CD4-positive, alpha-beta T cell treated with Interleukin-6 at 100 ng/mL for 8 hours (primary cell): ENCODE data around the gene PKN1.
"Not testable (repeated sequence)": the region's sequence is repeated elsewhere in the genome, so short reads cannot be mapped to it uniquely, and the experiment has no call there.

Experiments used
- DNase-seq: peaks from one replicate; pipeline ENCODE4 v3.0.0-alpha.2; 2020; ENCODE audit warnings: mixed read lengths, low spot score

PKN1 gene

DNA sequence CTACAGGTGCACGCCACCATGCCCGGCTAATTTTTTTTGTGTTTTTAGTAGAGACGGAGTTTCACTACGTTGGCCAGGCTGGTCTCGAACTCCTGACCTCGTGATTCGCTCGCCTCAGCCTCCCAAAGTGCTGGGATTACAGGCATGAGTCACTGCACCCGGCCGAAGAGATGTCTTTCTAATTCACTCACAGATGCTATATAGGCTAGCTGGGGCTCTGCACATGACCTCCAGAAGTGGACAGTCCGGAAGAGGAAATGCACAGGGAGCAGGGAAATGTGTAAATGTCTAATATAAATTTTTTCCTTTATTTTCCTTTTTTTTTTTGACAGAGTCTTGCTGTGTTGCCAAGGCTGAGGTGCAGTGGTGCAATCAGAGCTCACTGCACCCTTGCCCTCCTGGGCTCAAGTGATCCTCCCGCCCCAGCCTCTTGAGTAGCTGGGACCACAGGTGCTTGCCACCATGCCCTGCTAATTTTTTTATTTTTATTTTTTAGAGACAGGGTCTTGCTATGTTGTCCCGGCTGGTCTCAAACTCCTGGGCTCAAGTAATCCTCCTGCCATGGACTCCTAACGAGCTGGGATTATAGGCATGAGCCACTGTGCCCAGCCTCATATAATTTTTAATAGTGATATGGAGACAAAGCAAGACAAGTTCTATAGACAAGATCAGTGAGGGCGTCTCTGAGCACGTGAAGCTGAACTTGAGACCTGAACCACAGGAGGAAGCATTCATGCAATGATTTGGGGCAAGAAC, 54.4 kb downstream of the PKN1 start:
- no peak for DNase-seq

DNA sequence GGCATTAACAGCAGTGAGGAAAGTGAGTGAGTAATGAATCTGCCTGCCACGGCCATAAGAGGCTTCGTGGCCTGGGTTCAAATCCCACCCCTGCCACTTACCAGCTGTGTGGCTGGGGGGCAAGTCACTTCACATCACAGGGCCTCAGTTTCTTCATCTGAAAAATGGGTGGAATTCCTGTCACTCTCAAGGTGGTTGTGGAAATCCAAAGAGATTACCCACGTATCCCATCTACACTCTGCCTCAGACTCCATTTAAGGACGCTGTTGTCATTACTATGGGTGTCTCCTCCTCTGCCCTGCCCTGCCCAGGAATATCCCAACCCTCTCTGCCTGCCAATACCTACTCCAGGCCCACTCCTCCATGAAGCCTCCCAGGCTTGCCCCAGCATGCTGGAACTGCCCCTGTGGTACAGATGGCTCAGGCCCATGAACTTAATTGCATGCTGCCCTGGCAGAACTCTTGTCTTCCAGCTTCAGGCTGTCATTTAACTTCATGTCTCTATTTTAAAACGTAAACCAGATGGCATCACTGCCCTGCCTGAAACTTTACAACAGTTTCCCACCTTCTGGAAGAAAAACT, 59.7 kb downstream of the PKN1 start:
- DNase-seq = no peak

GRCh38 chr19:14494411-14494810, 61.3 kb downstream of the PKN1 start:
- no peak for DNase-seq

DNA sequence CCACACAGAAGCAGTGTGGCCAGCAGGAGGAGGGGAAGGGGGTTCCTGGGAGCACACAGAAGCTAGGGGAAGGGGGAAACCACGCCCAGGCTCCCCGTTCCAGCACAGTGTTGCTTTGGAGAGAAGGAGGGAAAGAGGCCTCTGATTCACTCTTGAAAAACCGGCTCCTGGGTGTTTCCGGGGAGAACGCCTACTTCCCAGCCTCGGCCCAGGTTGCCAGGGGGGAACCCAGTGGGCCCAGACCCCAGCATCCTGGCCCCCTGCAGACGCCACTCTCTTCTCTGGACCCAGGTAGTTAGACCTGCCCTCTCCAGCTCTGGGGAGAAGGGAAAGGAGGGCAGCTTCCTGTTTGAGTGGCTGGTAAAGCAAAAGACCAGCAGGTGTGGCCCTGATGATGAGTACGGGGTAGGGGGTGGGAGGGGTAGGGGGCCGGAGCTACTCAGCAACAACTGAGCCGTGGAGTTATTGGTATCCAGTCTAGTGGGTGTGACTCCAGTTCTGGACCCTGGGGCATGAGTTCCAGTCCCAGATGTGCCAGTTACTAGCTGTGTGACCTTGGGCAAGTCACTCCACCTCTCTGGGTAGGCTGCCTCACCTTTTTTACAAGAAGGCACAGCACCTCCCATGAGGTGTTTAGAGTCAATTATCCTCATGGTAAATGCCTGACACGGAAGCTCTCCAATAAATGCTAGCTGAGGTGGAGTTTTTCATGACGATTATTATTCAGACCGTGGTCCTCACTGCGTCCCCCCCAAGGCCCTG, 62.0 kb downstream of the PKN1 start:
- DNase-seq = no peak

DNA sequence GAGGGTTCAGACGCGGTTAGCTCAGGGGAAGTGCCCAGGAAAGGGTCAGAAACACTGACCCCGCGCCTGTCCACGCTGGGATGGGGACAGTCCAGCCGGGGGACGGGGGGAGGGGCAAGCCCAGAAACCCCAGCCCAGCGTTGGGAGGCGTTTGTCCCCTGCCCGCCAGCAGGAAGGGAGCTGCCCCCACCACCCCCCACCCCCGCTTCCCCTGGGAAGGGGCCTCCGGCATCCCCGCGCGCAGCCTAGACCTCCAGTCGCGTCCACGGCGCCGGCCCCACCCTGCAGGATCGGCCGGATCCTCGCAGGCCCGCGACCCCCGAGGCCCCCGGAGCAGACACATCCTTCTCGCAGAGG, 62.5 kb downstream of the PKN1 start:
- no peak for DNase-seq

GRCh38 chr19:14496029-14496833, 63.1 kb downstream of the PKN1 start, which contains the start of gene GIPC1:
GIPC1 (minus strand) TSS chr19:14496127; CDS start chr19:14482976, 13,151 bp downstream.
- peak; percentile 76 for DNase-seq

GRCh38 chr19:14496834-14497227, 63.7 kb downstream of the PKN1 start:
- no peak for DNase-seq

DNA sequence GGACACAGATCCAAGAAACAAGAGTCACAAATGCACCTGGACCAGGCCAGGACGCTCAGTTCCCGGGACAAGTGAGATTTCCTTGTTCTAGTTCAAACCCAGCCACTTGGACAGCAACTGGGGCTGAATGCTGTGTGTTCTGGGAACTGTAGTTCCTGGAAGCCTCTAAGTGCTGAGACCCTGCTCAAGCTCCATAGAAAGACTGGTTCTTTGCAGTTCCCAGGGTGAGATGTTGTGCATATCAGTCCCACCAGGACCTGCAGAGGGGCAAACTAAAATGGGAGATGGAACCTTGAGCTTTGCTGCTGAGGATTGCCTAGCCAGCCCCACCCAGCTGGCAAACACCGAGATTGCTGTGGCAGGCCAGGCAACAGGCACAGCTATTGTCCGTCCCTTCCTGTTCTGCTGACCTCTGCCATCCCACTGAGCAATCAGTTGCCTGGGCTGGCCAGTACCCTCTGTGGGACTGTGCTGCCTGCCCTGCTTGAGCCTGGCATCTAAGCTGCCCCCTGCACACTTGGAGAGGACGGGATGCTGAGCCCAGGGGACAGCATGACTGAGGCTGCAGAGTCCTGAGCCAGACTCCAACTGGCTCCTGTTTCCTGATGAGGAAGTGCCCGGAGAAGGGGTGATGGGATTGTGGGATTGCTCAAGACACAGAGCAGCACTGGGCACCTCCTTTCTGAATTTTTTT, 64.3 kb downstream of the PKN1 start:
- no peak for DNase-seq

DNA sequence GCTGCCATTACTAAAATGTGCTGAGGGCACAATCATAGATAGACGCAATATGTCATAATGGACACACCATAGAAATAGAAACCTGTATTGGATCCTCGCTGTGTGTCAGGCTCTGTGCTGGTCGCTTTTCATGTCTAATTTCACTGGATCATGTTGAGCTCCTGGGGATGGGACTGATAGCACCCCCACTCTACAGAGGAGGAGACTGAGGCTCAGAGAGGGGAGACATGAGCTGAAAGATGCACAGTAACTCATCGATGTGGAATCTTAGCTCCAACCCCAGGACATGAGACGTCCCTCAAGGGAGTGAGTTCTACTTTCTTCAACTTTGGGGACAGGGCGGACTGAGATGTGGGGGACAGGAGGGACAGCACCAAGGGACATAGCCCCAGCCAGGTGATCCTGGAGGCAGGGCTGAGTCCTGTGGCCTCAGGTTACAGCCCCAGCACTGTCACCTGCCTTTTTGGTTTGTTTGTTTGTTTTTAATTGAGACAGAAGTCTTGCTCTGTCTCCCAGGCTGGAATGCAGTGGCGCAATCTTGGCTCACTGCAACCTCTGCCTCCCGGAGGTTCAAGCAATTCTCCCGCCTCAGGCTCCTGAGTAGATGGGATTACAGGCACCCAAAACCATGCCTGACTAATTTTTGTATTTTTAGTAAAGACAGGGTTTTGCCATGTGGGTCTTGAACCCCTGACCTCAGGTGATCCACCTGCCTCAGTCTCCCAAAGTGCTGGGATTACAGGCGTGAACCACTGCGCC, 69.4 kb downstream of the PKN1 start:
- DNase-seq = no peak

DNA sequence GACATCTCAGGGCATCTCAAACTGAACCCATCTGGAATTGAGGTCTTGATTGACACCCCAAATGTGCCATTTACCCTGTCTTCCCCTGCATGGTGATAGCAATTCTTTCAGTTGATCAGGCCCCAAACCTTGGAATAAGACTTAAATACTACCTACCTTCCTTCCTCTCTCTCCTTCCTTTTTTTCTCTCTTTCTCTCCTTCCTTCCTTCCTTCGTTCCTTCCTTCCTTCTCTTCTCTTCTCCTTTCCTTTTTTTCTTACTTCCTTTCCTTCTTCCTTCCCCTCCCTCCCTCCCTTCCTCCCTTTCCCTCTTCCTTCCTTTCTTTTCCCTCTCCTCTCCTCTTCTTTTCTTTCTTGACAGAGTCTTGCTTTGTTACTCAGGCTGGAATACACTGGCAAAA, 70.2 kb downstream of the PKN1 start:
- no peak for DNase-seq

GRCh38 chr19:14504575-14504974, 71.5 kb downstream of the PKN1 start:
- not testable (repeated sequence) for DNase-seq

DNA sequence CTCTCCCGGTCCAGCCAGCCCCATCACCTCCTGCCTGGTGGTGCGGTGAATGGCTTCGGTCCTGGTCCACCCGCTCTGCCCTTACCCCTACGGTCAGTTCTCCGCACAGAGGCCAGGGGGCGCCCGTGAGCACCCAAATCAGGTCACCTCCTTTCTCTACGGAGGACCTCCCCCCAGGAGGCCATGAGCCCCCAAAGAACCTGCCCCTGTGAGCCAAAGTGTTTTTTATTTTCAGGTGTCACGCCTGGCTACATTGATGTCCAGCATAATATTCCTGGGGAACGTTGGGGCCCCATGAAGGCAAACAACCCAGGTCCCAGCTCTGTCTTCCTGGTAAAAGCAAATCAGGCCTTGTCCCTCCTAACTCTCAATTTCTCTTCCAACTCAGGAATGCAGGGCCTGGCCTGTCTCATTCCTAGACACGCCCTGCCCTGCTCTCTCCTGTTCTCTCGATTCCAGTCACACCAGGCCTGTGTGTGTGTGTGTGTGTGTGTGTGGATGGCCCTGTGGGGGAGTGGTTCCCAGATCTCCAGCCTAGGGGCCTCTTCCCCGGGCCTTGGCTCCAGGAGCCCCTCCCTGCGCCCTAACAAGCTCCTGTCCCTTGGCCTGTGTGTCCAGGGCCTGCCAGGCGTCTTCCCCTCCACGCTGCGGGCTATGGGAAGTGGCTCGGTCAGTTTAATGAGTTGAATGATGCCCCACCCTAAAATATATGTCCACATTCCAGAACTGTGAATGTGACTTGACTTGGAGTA, 72.6 kb downstream of the PKN1 start:
- peak; percentile 65 for DNase-seq

GRCh38 chr19:14507704-14508542, 74.8 kb downstream of the PKN1 start:
- no peak for DNase-seq

GRCh38 chr19:14510311-14511228, 77.5 kb downstream of the PKN1 start:
- DNase-seq = no peak

DNA sequence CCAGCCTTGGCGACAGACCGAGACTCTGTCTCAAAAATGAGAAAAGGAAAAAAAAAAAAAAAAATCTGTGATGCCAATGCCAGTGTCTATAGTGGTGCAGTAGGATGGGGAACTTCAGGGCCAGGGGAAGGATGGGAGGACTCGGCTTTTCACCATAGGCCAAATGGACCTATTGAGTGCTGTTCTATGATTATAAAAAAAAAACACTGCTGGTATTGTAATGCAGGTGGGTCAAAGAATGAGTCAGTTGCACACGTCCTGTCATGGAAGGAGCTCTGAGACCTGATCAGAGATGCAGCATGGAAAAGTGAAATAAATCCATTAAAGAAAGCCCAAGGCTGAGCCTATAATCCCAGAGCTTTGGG, 78.1 kb downstream of the PKN1 start:
- DNase-seq = no peak

DNA sequence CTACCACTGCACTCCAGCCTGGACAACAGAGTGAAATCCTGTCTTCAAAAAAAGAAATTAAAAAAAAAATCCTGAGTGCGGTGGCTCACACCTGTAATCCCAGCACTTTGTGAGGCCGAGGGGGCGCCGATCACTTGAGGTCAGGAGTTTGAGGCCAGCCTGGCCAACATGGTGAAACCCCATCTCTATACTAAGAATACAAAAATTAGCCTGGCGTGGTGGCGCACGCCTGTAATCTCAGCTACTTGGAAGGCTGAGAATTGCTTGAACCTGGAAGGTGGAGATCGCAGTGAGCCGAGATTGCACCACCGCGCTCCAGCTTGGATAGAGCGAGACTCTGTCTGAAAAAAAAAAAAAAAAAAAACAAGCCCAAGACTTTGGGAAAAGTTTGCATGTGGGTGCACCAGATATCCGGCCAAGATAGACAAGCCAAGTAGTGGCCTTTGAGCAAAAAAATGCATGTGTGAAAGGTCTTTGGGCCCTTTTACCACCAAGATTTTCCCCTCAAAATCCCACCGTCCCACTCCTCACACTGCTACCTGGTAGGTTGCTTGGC, 79.4 kb downstream of the PKN1 start:
- DNase-seq = no peak

DNA sequence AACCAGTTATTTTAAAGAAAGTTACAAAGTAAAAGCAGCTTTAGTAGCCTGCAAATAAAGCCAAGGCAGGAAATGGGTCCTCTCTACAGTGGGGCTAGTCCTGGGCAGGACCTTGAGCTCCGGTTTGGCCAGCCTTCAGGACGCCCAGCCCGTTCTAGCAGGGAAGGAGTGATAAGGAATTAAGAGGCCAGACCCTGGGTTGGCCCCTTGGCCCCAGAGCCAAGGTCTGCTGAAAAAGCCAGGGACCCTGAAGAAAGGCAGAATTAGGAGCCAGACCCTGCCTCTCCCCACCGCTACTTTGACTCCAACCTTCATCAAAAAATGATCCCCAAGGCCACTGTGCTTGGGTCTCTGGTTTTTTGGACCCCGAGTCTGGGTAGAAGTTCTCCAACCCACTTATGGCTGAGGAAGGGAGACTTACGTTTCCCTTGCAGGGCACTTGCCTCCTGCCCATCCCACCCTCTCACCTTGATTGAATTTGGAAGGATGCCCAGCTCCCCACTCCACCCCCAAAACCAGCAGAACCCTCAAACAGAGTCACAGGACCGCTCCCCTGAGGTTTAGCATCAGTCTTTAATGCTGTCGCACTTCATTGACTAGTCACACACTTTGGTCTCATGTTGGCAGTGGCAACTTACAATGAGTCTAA, 81.2 kb downstream of the PKN1 start:
- no peak for DNase-seq
